WI38 (cell line): ENCODE results near the gene LRRC74B.

ENCODE experiments used
- H3K4me3 ChIP-seq: 2 replicates; pipeline ENCODE4 v1.5.1; 2011; ENCODE audit warnings: low read depth, mild to moderate bottlenecking, control low read depth, low read length
- TF ChIP-seq, protein P1 (sequence below): IDR thresholded peaks from 2 replicates; pipeline ENCODE4 v1.5.1; 2012; ENCODE audit warnings: low read depth, mild to moderate bottlenecking, control low read depth, low read length

The LRRC74B gene

GRCh38 chr22:21012446-21013407 is 33.0 kb upstream of the LRRC74B start:
- no peak overlapping the region for H3K4me3 ChIP-seq
- TF ChIP-seq, protein P1, sequence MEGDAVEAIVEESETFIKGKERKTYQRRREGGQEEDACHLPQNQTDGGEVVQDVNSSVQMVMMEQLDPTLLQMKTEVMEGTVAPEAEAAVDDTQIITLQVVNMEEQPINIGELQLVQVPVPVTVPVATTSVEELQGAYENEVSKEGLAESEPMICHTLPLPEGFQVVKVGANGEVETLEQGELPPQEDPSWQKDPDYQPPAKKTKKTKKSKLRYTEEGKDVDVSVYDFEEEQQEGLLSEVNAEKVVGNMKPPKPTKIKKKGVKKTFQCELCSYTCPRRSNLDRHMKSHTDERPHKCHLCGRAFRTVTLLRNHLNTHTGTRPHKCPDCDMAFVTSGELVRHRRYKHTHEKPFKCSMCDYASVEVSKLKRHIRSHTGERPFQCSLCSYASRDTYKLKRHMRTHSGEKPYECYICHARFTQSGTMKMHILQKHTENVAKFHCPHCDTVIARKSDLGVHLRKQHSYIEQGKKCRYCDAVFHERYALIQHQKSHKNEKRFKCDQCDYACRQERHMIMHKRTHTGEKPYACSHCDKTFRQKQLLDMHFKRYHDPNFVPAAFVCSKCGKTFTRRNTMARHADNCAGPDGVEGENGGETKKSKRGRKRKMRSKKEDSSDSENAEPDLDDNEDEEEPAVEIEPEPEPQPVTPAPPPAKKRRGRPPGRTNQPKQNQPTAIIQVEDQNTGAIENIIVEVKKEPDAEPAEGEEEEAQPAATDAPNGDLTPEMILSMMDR = no peak

DNA sequence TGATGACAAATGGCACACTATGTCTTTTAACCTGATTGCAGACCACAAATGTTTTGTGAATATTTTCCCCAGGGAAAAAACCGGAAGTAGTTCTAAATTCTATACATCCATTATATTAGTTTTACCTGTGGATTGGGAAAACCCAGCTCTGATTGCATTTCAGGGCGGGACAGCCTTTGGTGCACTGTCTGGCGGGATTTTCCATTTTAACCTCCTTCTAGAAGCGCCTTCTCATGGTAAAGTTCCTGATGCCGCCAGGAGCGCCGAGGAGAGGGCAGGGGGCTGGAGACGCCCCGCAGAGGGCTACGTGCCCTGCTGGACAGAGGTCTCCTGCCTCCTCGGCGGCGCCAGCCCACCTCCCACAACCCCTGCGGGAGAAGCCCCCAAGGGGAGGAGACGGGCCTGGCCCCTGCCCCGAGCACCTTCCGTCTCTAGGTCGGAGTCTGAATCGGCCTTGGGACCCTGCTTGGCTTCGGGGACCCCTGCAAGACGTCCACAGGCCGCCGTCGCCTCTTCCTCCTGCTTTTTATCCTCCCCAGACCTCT is 32.0 kb upstream of the LRRC74B start:
- peak overlapping the region; percentile 57 for H3K4me3 ChIP-seq

GRCh38 chr22:21014202-21014725 is 31.5 kb upstream of the LRRC74B start:
- TF ChIP-seq, protein P1 = no peak
- H3K4me3 ChIP-seq = peak overlapping the region; percentile 57

More for the DNA sequence above, 32.0 kb upstream of the LRRC74B start:
- TF ChIP-seq, protein P1 = no peak

GRCh38 chr22:21014726-21015465 is 30.9 kb upstream of the LRRC74B start, which contains the start of gene P2RX6:
TSS of gene P2RX6 (plus strand) at chr22:21015165. CDS start at chr22:21015175, 10 bp downstream.
- peak within 1 kb of the TSS; percentile 57 for H3K4me3 ChIP-seq
- TF ChIP-seq, protein P1 = no peak

- TF ChIP-seq, protein P1 = no peak
- no peak overlapping the region for H3K4me3 ChIP-seq
Measured at GRCh38 chr22:21015466-21016006, 30.2 kb upstream of the LRRC74B start.

- TF ChIP-seq, protein P1 = no peak
- H3K4me3 ChIP-seq = no peak overlapping the region
Measured at GRCh38 chr22:21016644-21017420, 28.9 kb upstream of the LRRC74B start.
